GM23248 (cell line): Measurements from ENCODE around the gene FKRP. TPM values are rescaled to one million over a fixed set of nuclear protein-coding genes. Genes with fewer than 3 reads are reported as not detected.
"Not testable (repeated sequence)": the region's sequence is repeated elsewhere in the genome, so short reads cannot be mapped to it uniquely, and the experiment has no call there.

Experiments
- DNase-seq: peaks from one replicate; pipeline ENCODE4 v3.0.0-alpha.2; 2015
- H2AFZ ChIP-seq: fragments of 200-600 bp; sonication (generic); 2 replicates; pipeline ENCODE4 v1.6.1; 2016; ENCODE audit warnings: antibody characterized with exemption
- H3F3A ChIP-seq: fragments of 200-600 bp; sonication (generic); 2 replicates; pipeline ENCODE4 v1.6.1; 2016; ENCODE audit warnings: mild to moderate bottlenecking, antibody characterized with exemption, mixed run types; ENCODE audit not compliant: insufficient read depth
- H3K27ac ChIP-seq: fragments of 200-600 bp; sonication (generic); 2 replicates; pipeline ENCODE4 v1.5.1; 2016; ENCODE audit warnings: mild to moderate bottlenecking
- H3K27me3 ChIP-seq: fragments of 200-600 bp; sonication (generic); replicated peaks from 2 replicates; pipeline ENCODE4 v1.6.1; 2016; ENCODE audit warnings: mild to moderate bottlenecking; ENCODE audit not compliant: insufficient read depth
- H3K36me3 ChIP-seq: fragments of 200-600 bp; sonication (generic); 2 replicates; pipeline ENCODE4 v1.6.1; 2016; ENCODE audit warnings: low read depth, mild to moderate bottlenecking
- H3K4me1 ChIP-seq: fragments of 200-600 bp; sonication (generic); 2 replicates; pipeline ENCODE4 v1.6.1; 2016; ENCODE audit warnings: mild to moderate bottlenecking; ENCODE audit not compliant: insufficient read depth
- H3K4me2 ChIP-seq: fragments of 200-600 bp; sonication (generic); one replicate; pipeline ENCODE4 v1.6.1; 2016; ENCODE audit warnings: mild to moderate bottlenecking; ENCODE audit not compliant: unreplicated experiment
- H3K4me3 ChIP-seq: fragments of 200-600 bp; sonication (generic); 2 replicates; pipeline ENCODE4 v1.5.1; 2016; ENCODE audit warnings: mild to moderate bottlenecking
- H3K79me2 ChIP-seq: fragments of 200-600 bp; sonication (generic); 2 replicates; pipeline ENCODE4 v1.6.1; 2016; ENCODE audit warnings: mild to moderate bottlenecking; ENCODE audit not compliant: insufficient read depth
- H3K9ac ChIP-seq: fragments of 200-600 bp; sonication (generic); 2 replicates; pipeline ENCODE4 v1.6.1; 2016; ENCODE audit warnings: mild to moderate bottlenecking
- H3K9me2 ChIP-seq: fragments of 200-600 bp; sonication (generic); 2 replicates; pipeline ENCODE4 v1.6.1; 2016; ENCODE audit warnings: mixed run types, mild to moderate bottlenecking, moderate library complexity; ENCODE audit not compliant: insufficient read depth
- H3K9me3 ChIP-seq: fragments of 200-600 bp; sonication (generic); one replicate; pipeline ENCODE4 v1.6.1; 2017; ENCODE audit warnings: low read depth
- H4K20me1 ChIP-seq: fragments of 200-600 bp; sonication (generic); 2 replicates; pipeline ENCODE4 v1.6.0; 2016; ENCODE audit not compliant: insufficient read depth
- EZH2 ChIP-seq: fragments of 200-600 bp; sonication (generic); IDR thresholded peaks from 2 replicates; pipeline ENCODE4 v1.6.1; 2018; ENCODE audit warnings: antibody characterized with exemption, mild to moderate bottlenecking; ENCODE audit not compliant: insufficient read depth, poor library complexity, severe bottlenecking
- EZH2phosphoT487 ChIP-seq: fragments of 200-600 bp; sonication (generic); IDR thresholded peaks from 2 replicates; pipeline ENCODE4 v1.6.1; 2018; ENCODE audit warnings: antibody characterized with exemption, moderate library complexity, mild to moderate bottlenecking, low read depth; ENCODE audit not compliant: insufficient read depth
- WGBS, 2 experiments: methylation state at CpG; one replicate each; pipeline ENCODE4 v1.1.6; 2015 to 2017; ENCODE audit warnings: low lambda C conversion rate in 2 of 2, low coverage in 1 of 2; ENCODE audit errors: missing lambda C conversion rate in 2 of 2; 5-methylcytosine and 5-hydroxymethylcytosine counted together
- in situ Hi-C: fragments of 300-500 bp; cut with MboI; formaldehyde crosslinking; loops from 2 replicates; pipeline ENCODE4 v1.15.0; 2020
- polyA plus RNA-seq: library from polyadenylated mRNA; unstranded; fragments of >200 nt; fragmentation: Nextera tagmentation; extraction: Ambion mirVana; gene quantifications from 2 replicates; pipeline ENCODE4 v1.2.1, GENCODE V29; 2016
- total RNA-seq: library from RNA; depleted of rRNA; stranded (reverse); fragments of >200 nt; shearing (Covaris generic); gene quantifications from 2 replicates; pipeline ENCODE4 v1.2.3, GENCODE V29; 2014

The FKRP gene
- total and polyA plus RNA-seq, 2 experiments from 2014 or later = 15.0 to 41.5 TPM

GRCh38 chr19:46773018-46773399 lies 27.2 kb downstream of the FKRP start:
- Histone ChIP-seq H3K4me1 (no peaks in the 10 kb centered on the region), H4K20me1 (no peaks in the 10 kb centered on the region; the same call in 1 of the 2 replicates), H2AFZ (no peak overlapping the region), H3K36me3 (peaks cover 40% of the 10 kb centered on the region), H3K27me3 (no peaks in the 10 kb centered on the region), H3K9me3 (no peaks in the 10 kb centered on the region), H3K9ac (no peak overlapping the region), H3F3A (peaks cover 60% of the 10 kb centered on the region), H3K4me2 (no peak overlapping the region), H3K79me2 (peaks cover 17% of the 10 kb centered on the region), H3K9me2 (no peaks in the 10 kb centered on the region), H3K4me3 (no peak overlapping the region), H3K27ac (no peak overlapping the region)
- in situ Hi-C loops = no loop called here
- TF ChIP-seq EZH2 = no peak
- no peak for TF ChIP-seq EZH2phosphoT487
- WGBS, 2 experiments = 78% methylated on average over 7 of the region's 7 CpGs
- DNase-seq = no peak

GRCh38 chr19:46775642-46776258 lies 29.9 kb downstream of the FKRP start:
- Histone ChIP-seq H3K27me3 (no peaks in the 10 kb centered on the region), H3K4me1 (peaks cover 5% of the 10 kb centered on the region; the same call in 1 of the 2 replicates), H2AFZ (no peak overlapping the region), H3K9me2 (no peaks in the 10 kb centered on the region), H3K9ac (no peak overlapping the region), H3K79me2 (peaks cover 44% of the 10 kb centered on the region), H3F3A (peaks cover 63% of the 10 kb centered on the region), H3K27ac (no peak overlapping the region), H3K9me3 (no peaks in the 10 kb centered on the region), H3K4me2 (no peak overlapping the region), H4K20me1 (no peaks in the 10 kb centered on the region; the same call in 1 of the 2 replicates), H3K4me3 (no peak overlapping the region), H3K36me3 (peaks cover 59% of the 10 kb centered on the region)
- 85 to 88% methylated on average over 11 of the region's 11 CpGs for WGBS, 2 experiments
- in situ Hi-C loops = no loop called here
- no peak for TF ChIP-seq EZH2phosphoT487
- TF ChIP-seq EZH2 = no peak
- no peak for DNase-seq

GRCh38 chr19:46776927-46777911 lies 31.4 kb downstream of the FKRP start:
- Histone ChIP-seq H2AFZ (no peak overlapping the region), H3K36me3 (peaks cover 68% of the 10 kb centered on the region), H3K79me2 (peaks cover 57% of the 10 kb centered on the region), H3K9ac (no peak overlapping the region), H3K27me3 (no peaks in the 10 kb centered on the region), H3K4me3 (no peak overlapping the region), H3K9me3 (no peaks in the 10 kb centered on the region), H3K4me2 (no peak overlapping the region), H4K20me1 (no peaks in the 10 kb centered on the region; the same call in 1 of the 2 replicates), H3K27ac (no peak overlapping the region), H3K9me2 (no peaks in the 10 kb centered on the region), H3K4me1 (peaks cover 10% of the 10 kb centered on the region; the same call in 1 of the 2 replicates), H3F3A (peaks cover 62% of the 10 kb centered on the region)
- peak; percentile 25 for DNase-seq
- in situ Hi-C loops = no loop called here
- 93 to 97% methylated on average over 25 to 33 of the region's 33 CpGs for WGBS, 2 experiments
- TF ChIP-seq EZH2 (no peak), EZH2phosphoT487 (no peak)

- 94% methylated on average over 9 to 12 of the region's 12 CpGs for WGBS, 2 experiments
- in situ Hi-C loops = not testable (repeated sequence)
Observed at GRCh38 chr19:46777956-46778645, 32.2 kb downstream of the FKRP start.

More at GRCh38 chr19:46777956-46778645, 32.2 kb downstream of the FKRP start:
- not testable (repeated sequence) for H3K9me2 ChIP-seq, DNase-seq, H3K27ac ChIP-seq, H3K27me3 ChIP-seq, H3K9me3 ChIP-seq, H4K20me1 ChIP-seq, H3K4me3 ChIP-seq, H3K4me1 ChIP-seq, H3K9ac ChIP-seq, H2AFZ ChIP-seq, H3K4me2 ChIP-seq
- H3F3A ChIP-seq = peaks cover 59% of the 10 kb centered on the region
- H3K79me2 ChIP-seq = peaks cover 66% of the 10 kb centered on the region
- peaks cover 77% of the 10 kb centered on the region for H3K36me3 ChIP-seq
